DMS79 treated with DMSO at 0.1 percent for 48 hours (cell line): Measurements from ENCODE around the gene DSCAML1.

Source experiments
- DNase-seq: peaks from one replicate; lab custom pipeline; 2025; lab: John Stamatoyannopoulos, UW

Gene DSCAML1

GRCh38 chr11:117607449-117607848, 189.6 kb downstream of the DSCAML1 start:
- no peak for DNase-seq

- DNase-seq: no peak
Observed at GRCh38 chr11:117606790-117607189, 190.2 kb downstream of the DSCAML1 start.

- DNase-seq: no peak
Observed at GRCh38 chr11:117606211-117606610, 190.8 kb downstream of the DSCAML1 start.

- no peak for DNase-seq
Observed at GRCh38 chr11:117605331-117605730, 191.7 kb downstream of the DSCAML1 start.

GRCh38 chr11:117604336-117604995, 192.6 kb downstream of the DSCAML1 start:
- peak; percentile 88 for DNase-seq

- DNase-seq: peak; percentile 87
Observed at GRCh38 chr11:117603932-117604331, 193.1 kb downstream of the DSCAML1 start.

- no peak for DNase-seq
Observed at GRCh38 chr11:117601006-117601708, 195.9 kb downstream of the DSCAML1 start.

GRCh38 chr11:117600234-117600783, 196.7 kb downstream of the DSCAML1 start:
- DNase-seq: peak; percentile 67

- no peak for DNase-seq
Observed at GRCh38 chr11:117597071-117597470, 199.9 kb downstream of the DSCAML1 start.

GRCh38 chr11:117595440-117595839, 201.6 kb downstream of the DSCAML1 start:
- no peak for DNase-seq

- no peak for DNase-seq
Observed at GRCh38 chr11:117594721-117595120, 202.3 kb downstream of the DSCAML1 start.

GRCh38 chr11:117593065-117593464, 204.0 kb downstream of the DSCAML1 start:
- no peak for DNase-seq

- DNase-seq: no peak
Observed at GRCh38 chr11:117591316-117592039, 205.5 kb downstream of the DSCAML1 start.

GRCh38 chr11:117589063-117589462, 208.0 kb downstream of the DSCAML1 start:
- DNase-seq: peak; percentile 98

GRCh38 chr11:117588166-117588810, 208.7 kb downstream of the DSCAML1 start:
- DNase-seq: peak; percentile 89

- DNase-seq: no peak
Observed at GRCh38 chr11:117587416-117587815, 209.6 kb downstream of the DSCAML1 start.

GRCh38 chr11:117586392-117586791, 210.6 kb downstream of the DSCAML1 start:
- DNase-seq: no peak

- DNase-seq: no peak
Observed at GRCh38 chr11:117585631-117586030, 211.4 kb downstream of the DSCAML1 start.

- DNase-seq: peak; percentile 85
Observed at GRCh38 chr11:117584056-117584830, 212.8 kb downstream of the DSCAML1 start.

- peak; percentile 90 for DNase-seq
Observed at GRCh38 chr11:117583063-117583801, 213.8 kb downstream of the DSCAML1 start.

GRCh38 chr11:117582433-117582832, 214.6 kb downstream of the DSCAML1 start:
- peak; percentile 88 for DNase-seq
